D341Med (cell line): Measurements from ENCODE around the gene ORM1.
"Not testable (repeated sequence)": the region's sequence is repeated elsewhere in the genome, so short reads cannot be mapped to it uniquely, and the experiment has no call there.

Experiments used
- DNase-seq: peaks from one replicate; pipeline ENCODE4 v3.0.0; 2012; ENCODE audit warnings: low spot score

The ORM1 gene

GRCh38 chr9:114308361-114308950, 14.4 kb upstream of the ORM1 start:
- no peak for DNase-seq

GRCh38 chr9:114309096-114309495, 13.8 kb upstream of the ORM1 start:
- DNase-seq, result no peak

- DNase-seq, result no peak
These were observed 12.1 kb upstream of the ORM1 start for GRCh38 chr9:114310471-114311450.

GRCh38 chr9:114311571-114312512, 11.1 kb upstream of the ORM1 start:
- no peak for DNase-seq

- DNase-seq, result no peak
These were observed 10.4 kb upstream of the ORM1 start for GRCh38 chr9:114312513-114312875.

- no peak for DNase-seq
These were observed 9.7 kb upstream of the ORM1 start for GRCh38 chr9:114313186-114313585.

- no peak for DNase-seq
These were observed 8.5 kb upstream of the ORM1 start for GRCh38 chr9:114314256-114314867.

GRCh38 chr9:114314881-114315722, 7.8 kb upstream of the ORM1 start:
- DNase-seq, result no peak

GRCh38 chr9:114315723-114316363, 7.1 kb upstream of the ORM1 start:
- no peak for DNase-seq

- DNase-seq, result peak; percentile 57
These were observed 6.2 kb upstream of the ORM1 start for GRCh38 chr9:114316605-114317230.

GRCh38 chr9:114317665-114318357, 5.1 kb upstream of the ORM1 start:
- no peak for DNase-seq

- no peak for DNase-seq
These were observed 4.5 kb upstream of the ORM1 start for GRCh38 chr9:114318416-114318815.

GRCh38 chr9:114319147-114319546, 3.8 kb upstream of the ORM1 start:
- DNase-seq, result no peak

GRCh38 chr9:114320710-114321109, 2.2 kb upstream of the ORM1 start:
- not testable (repeated sequence) for DNase-seq

GRCh38 chr9:114321759-114322158, 1.1 kb upstream of the ORM1 start:
- no peak for DNase-seq

GRCh38 chr9:114322160-114322818, 609 bp upstream of the ORM1 start:
- DNase-seq, result not testable (repeated sequence)

GRCh38 chr9:114323849-114324248, 951 bp downstream of the ORM1 start:
- DNase-seq, result not testable (repeated sequence)

GRCh38 chr9:114324492-114324891, 1.6 kb downstream of the ORM1 start:
- no peak for DNase-seq

GRCh38 chr9:114324965-114325364, 2.1 kb downstream of the ORM1 start:
- DNase-seq, result not testable (repeated sequence)
